HG02588 (cell line): ENCODE results near the gene MACROD1.
"Not testable (repeated sequence)": the region's sequence is repeated elsewhere in the genome, so short reads cannot be mapped to it uniquely, and the experiment has no call there.

ENCODE experiments used
- ATAC-seq: cut with Tn5 transposase; IDR thresholded peaks from one replicate; pipeline ENCODE4 v1.9.1; 2021; ENCODE audit warnings: mild to moderate bottlenecking, moderate library complexity; ENCODE audit not compliant: unreplicated experiment

Gene MACROD1

DNA sequence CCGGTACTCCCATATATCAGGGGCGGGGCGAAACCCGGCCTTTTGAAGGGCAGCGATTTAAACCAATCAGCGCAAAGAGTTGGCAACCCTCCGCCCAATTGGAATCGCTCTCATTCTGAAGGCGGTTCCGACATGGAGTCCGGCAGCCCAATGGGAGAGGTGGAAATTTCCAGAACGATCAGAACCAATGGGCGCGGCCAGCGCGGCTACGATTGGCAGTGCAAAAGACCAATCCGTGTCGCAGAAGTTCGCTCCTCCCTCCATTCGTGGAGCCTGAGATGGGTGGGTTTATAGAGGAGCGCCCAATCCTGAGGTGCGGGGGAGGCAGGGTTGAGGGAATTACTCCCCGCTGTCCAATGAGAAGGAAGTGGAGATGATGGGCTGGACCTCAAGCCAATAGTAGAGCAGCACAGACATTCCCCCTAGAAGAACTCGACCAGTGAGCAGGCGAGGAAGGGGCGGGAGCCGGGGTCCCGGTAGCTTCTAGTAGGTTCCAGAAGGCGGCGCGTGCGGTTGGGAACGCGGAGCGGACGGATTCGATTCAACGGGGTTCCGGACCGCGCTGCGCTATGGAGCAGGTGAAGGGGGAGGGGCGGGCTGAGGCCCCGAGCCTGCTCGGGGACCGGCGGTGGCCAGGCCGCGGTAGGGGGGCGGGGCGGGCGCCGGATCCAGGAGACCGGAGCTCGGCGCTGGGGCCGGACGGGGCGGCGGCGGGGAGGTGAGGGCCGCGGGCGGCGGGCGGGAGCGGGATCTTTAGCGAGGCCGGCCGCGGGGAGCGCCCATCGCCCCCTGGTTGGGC, 20.0 kb upstream of the MACROD1 start, which contains the start of gene STIP1:
STIP1 (plus strand) TSS at position 479 of the 799 bp plus-strand sequence; CDS start at position 570, 91 bp downstream.
- ATAC-seq = peak; percentile 80

GRCh38 chr11:64185175-64185692, 19.3 kb upstream of the MACROD1 start:
- peak; percentile 22 for ATAC-seq

DNA sequence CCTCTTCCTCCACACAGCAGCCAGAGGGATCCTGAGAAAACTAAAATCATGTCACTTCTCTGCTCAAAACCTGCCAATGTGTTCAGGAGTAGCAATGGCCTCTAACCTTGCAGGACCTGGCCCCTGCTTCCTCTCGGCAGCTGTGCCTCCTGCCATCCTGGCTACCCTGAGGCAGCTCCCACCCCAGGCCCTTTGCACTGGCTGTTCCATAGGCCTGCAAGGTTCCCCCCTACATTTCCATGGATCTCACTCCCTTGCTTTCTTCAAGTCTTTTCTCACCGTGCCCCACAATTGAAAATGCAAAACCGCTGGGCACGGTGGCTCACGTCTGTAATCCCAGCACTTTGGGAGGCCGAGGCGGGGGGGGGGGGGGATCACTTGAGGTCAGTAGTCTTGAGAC, 18.0 kb upstream of the MACROD1 start:
- no peak for ATAC-seq

DNA sequence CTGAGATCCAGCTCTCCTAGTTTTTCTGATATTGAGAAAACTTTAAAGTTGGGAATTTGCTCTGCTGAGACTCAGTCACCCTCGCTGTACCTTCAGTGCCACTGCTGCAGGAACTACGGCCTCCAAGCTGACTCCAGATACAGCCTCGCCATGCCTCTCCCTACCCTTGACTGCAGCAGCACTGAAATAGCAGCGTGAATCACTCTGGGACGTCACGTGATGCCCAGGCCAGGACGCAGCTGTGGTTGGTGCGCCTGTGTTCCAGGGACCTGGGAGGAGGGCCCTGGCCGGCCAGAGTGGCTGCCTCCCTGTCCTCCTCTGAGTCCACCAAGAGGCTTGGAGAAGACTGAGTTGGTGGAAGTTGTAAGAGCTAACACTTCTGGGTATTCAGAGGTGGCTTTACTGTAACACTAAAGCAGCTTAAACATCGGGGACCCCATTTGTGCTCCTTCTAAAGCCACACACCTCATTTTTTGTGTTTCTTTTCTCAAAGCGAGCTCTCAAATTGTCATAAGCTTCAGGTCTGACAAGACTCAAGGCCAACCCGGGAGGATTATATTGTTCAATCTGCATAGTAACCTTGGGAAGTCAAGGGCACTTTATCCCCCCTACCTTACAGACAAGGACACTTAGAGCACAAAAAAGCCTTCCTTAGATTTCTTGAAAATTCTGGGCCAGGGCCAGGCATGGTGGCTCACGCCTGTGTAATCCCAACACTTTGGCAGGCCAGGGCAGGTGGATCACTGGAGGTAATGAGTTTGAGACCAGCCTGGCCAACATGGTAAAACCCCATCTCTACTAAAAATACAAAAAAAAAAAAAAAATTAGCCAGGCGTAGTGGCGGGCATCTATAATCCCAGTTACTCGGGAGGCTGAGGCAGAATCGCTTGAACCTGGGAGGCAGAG, 15.8 kb upstream of the MACROD1 start:
- no peak for ATAC-seq

DNA sequence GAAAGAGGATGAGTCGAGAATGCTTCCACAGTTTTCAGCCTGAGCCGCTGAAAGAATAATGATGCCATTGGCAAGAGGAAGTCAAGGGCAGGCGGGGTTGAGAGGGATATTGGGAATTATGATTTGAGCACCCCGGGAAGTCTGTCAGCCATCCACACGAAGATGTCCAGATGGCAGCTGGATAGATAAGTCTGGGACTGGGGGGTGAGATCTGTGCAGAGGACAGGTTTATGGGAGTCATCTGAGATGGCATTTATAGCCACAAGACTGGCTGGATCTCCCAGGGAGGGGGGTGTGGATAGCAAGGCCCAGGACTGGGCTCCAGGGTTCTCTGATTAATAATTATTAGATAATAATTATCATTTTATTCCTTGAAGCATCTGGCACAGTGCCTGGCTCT, 15.0 kb upstream of the MACROD1 start:
- ATAC-seq = no peak

DNA sequence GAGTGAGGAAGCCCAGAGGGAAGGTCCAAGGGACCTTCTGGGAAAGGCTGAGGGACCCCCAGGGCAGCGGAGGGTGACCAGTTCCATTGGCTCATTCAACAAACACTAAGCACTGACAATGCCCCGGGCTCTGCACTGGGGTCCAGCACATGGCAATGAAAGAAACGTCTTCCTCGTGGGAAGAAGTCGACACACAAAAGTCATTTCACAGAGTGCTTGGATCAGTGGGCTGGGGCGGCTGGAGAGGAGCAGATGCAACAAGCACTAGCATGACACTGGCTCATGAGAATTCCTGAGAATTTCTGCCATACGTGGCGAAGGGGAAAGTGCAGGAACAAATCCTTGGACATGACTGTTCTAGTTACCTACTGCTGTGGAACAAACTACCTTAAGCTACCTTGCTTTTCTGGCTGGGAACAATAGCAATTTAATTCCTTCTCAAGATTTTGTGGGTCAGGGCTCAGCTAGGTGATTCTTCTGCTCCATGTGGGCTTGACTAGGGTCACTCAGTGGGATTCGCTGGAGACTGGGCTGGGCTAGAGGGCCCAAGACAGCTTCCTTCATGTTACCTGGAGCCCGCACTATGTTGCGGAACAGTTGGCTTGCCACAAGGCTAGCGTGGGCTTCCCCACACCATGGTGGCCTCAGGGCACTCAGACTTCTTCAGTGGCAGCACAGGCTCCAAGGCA, 13.2 kb upstream of the MACROD1 start:
- ATAC-seq = no peak

GRCh38 chr11:64178203-64178602, 12.3 kb upstream of the MACROD1 start:
- no peak for ATAC-seq

DNA sequence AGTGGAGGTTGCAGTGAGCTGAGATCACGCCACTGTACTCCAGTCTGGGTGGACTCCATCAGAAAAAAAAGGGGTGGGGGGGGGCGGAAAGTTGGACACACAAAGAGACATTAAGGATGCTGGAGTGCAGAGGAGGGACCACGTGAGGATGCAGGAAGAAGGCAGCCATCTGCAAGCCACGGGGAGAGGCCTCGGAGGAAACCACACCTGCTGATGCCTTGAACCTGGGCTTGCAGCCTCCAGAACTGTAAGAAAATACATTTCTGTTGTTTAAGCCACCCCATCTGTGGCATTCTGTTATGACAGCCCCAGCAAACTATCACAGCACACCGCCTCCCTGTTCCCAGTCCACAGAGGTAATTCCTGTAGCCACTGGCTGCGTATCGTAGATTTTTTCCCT, 10.8 kb upstream of the MACROD1 start:
- no peak for ATAC-seq

GRCh38 chr11:64173616-64174355, 7.9 kb upstream of the MACROD1 start:
- no peak for ATAC-seq

DNA sequence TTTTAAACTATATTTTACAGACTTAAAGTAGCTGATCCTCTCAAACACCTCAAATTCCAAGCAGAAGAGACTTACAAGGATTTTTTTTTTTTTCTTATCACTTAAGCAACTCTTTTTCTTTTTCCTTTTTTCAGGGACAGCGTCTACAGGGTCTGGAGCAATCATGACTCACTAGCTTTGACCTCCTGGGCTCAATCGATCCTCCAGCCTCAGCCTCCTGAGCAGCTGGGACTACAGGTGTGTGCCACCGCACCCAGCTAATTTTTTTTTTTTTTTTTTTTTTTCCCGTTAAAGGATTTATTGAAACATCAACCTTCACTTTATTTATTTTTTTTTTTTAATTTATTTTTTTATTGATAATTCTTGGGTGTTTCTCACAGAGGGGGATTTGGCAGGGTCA, 4.5 kb upstream of the MACROD1 start:
- no peak for ATAC-seq

DNA sequence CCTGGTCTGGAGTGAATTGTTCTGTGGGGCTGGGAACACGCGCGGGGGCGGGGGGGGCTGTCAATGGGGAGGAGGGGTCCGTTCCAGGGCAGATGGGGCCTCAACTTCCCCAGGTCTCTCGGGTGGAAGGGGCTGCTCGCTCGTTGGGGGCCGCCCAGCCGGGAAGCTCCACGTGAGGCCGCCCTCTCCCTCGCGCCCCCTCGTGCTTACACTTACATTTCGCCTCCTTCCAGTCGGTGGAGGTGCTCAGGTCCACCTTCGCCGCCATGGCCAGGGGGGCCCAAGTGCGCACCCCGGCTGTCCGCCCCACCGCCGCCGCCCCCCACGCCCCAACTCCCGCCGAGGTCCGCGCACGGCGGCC, 452 bp downstream of the MACROD1 start:
- ATAC-seq = peak; percentile 12

GRCh38 chr11:64164392-64165312, 1.3 kb downstream of the MACROD1 start:
- ATAC-seq = no peak

GRCh38 chr11:64163951-64164350, 2.0 kb downstream of the MACROD1 start:
- ATAC-seq = no peak

DNA sequence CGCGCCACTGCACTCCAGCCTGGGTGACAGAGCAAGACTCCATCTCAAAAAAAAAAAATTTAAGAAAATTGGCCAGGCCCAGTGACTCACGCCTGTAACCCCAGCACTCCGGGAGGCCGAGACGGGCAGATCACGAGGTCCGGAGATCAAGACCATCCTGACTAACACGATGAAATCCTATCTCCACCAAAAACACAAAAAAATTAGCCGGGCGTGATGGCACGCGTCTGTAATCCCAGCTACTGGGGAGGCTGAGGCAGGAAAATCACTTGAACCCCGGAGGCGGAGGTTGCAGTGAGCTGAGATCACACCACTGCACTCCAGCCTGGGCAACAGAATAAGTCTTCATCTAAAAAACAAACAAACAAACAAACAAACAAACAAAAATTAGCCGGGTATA, 3.1 kb downstream of the MACROD1 start:
- not testable (repeated sequence) for ATAC-seq

DNA sequence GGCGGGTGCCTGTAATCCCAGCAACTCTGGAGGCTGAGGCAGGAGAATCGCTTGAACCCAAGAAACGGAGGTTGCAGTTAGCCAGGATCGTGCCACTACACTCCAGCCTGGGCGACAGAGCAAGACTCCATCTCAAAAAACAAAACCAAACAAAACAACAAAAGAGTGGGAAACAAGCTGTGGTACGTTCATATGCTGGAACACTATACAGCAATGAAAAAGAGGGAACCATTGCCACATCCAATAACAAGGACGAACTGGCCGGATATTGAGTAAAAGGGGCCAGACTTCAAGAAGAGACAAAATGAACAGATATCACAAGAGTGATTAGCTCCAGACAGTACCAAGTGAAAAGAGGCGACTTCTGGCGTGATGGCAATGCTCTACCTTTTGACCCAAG, 4.9 kb downstream of the MACROD1 start:
- no peak for ATAC-seq

GRCh38 chr11:64157631-64158394, 8.1 kb downstream of the MACROD1 start:
- ATAC-seq = no peak

DNA sequence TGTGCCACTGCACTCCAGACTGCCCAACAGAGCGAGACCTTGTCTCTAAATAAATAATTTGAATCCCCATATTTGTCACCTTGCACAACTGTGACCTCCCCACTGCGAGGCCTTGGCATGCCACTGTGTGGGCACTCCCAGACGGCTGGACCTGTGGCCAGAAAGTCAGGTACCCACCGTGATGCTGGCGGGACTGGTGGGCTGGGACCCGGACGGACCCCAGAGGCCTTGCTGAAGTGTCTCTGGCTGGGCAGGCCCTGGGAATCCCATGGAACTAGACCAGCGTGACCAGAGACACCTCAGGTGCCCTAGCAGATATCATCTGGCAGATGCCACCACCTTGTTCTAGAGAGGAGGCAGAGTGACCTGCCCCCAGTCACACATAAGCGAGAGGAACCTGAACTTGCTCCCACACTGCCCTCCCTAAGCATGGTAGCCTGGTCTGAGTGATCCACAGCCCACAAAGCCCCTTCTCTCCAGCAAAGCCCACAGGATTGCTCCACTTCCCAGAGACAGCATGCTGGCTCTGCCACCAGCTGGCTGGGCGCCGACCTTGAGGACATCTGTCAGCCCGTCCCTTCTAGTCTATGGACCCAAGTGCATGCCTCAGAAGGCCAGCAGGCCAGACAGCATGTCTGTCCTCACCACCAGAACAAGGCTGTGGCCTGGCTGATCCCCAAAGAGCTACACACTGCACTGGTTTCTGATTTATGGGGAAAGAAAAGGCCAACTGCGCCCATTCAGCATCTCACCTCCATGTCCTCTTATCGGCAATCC, 9.5 kb downstream of the MACROD1 start:
- ATAC-seq = no peak

DNA sequence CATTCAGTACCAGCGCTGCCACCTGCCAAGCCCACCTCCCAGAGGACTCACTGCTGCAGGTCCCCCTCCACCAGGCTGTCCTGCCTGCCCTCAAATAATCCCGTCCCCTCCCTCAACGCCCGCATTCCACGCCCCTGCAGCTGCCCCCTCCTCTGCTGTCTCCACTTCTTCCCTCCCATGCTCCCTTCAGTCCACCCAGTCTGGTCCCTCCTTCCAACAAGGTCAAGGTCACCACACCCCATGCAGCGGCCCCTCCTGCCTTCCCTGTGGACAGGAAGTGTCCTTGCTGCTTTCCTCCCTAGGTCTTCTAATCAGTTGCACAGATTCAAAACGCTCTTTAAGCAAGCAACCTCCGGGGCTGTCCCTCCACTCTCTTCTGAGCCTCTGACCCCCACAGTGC, 12.1 kb downstream of the MACROD1 start:
- ATAC-seq = no peak
